ENCODE measurements around the gene ZMAT3. TPM values are rescaled to one million over a fixed set of nuclear protein-coding genes. Genes with fewer than 3 reads are reported as not detected.

ZMAT3 gene
- total and polyA plus RNA-seq, 4 donors, result 2.4 to 12.1 (median 5.4) TPM

DNA sequence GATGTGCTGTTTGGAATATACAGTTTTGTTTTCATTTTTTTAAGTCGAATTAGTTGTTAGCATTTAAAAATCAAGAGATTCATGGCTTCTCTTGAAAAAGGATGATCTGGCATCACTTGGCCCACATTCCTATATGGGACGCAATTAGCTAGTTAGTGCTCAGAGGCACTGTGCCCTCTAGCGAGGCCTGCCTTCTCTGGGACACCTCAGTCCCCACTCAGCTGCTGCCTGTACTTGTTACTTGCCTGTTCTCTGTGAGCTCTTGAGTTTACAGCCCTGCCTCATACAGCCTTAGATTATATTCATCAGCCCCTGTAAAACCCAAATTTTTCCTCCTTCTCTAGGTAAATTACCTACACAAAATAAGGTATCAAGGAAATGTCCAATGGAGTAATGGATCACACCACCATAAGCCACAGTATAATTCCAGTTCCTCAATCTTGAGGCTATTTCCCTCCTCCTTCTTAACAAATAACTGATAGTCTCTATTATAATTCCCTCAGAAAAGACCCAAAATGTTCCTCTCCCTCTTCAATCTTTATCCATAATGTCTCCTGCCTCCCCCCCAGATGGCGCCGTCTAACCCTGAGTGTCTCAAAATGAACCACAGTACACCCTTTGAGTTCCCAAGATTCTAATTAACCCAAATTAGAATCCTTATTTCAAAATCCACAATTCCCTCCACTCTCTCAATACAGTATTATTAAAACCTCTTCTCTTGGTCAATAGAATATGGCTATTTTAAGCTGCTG lies 2.7 kb downstream of the ZMAT3 start:
- ATAC-seq (ENCODE audit: insufficient read depth, low FRiP score) (no peak), DNase-seq (no peak)
- Histone ChIP-seq H3K9ac (ENCODE audit: insufficient read depth in 1 of 2, low read length in 2 of 2) (no peak overlapping the region), H3K4me1 (ENCODE audit: control insufficient read depth in 5 of 5, insufficient read depth in 5 of 5, low read length in 5 of 5) (peaks cover 0 to 12% (median 0%) of the 10 kb centered on the region in 5 donors), H3K27ac (ENCODE audit: low read depth in 1 of 2, low read length in 1 of 2) (no peak overlapping the region), H3K27me3 (ENCODE audit: control insufficient read depth in 3 of 3, insufficient read depth in 3 of 3, low read length in 2 of 3) (no peaks in the 10 kb centered on the region), H3K4me3 (no peak overlapping the region), H3K36me3 (ENCODE audit: control insufficient read depth in 4 of 4, insufficient read depth in 4 of 4, low read length in 4 of 4) (peaks cover 0 to 6% (median 1%) of the 10 kb centered on the region in 4 donors), H3K9me3 (ENCODE audit: control insufficient read depth in 4 of 4, insufficient read depth in 3 of 4, low read length in 3 of 4) (no peaks in the 10 kb centered on the region)
- TF ChIP-seq, protein P1, sequence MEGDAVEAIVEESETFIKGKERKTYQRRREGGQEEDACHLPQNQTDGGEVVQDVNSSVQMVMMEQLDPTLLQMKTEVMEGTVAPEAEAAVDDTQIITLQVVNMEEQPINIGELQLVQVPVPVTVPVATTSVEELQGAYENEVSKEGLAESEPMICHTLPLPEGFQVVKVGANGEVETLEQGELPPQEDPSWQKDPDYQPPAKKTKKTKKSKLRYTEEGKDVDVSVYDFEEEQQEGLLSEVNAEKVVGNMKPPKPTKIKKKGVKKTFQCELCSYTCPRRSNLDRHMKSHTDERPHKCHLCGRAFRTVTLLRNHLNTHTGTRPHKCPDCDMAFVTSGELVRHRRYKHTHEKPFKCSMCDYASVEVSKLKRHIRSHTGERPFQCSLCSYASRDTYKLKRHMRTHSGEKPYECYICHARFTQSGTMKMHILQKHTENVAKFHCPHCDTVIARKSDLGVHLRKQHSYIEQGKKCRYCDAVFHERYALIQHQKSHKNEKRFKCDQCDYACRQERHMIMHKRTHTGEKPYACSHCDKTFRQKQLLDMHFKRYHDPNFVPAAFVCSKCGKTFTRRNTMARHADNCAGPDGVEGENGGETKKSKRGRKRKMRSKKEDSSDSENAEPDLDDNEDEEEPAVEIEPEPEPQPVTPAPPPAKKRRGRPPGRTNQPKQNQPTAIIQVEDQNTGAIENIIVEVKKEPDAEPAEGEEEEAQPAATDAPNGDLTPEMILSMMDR (IDR thresholded peaks at IDR 0.05; ENCODE audit: control extremely low read depth, extremely low read depth), result no peak
- 87 to 94% methylated on average over 5 of the region's 5 CpGs for WGBS, 2 donors

DNA sequence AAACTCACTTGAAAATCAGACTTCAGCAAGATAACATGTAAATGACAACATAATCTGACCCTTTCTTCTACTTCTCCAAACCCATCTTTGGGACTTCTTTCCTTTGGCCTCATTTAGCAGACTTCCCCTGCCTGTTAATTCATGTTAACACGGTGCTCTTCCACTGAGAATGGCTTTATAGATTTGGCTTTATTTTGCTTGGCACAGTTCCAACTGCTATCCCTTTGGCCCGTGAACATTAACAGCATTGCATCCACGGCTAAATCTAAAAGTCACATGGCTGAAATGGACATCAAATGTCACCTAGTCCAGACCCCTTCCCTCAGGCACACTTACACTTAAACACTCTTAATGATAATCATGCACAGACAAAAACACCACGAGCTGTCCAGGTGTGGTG lies 3.8 kb downstream of the ZMAT3 start:
- Histone ChIP-seq H3K9me3 (ENCODE audit: control insufficient read depth in 4 of 4, insufficient read depth in 3 of 4, low read length in 3 of 4) (no peaks in the 10 kb centered on the region), H3K4me3 (no peak overlapping the region), H3K27me3 (ENCODE audit: control insufficient read depth in 3 of 3, insufficient read depth in 3 of 3, low read length in 2 of 3) (no peaks in the 10 kb centered on the region), H3K4me1 (ENCODE audit: control insufficient read depth in 5 of 5, insufficient read depth in 5 of 5, low read length in 5 of 5) (peaks cover 0 to 12% (median 0%) of the 10 kb centered on the region in 5 donors), H3K27ac (ENCODE audit: low read depth in 1 of 2, low read length in 1 of 2) (no peak overlapping the region), H3K9ac (ENCODE audit: insufficient read depth in 1 of 2, low read length in 2 of 2) (no peak overlapping the region), H3K36me3 (ENCODE audit: control insufficient read depth in 4 of 4, insufficient read depth in 4 of 4, low read length in 4 of 4) (peaks cover 0 to 6% (median 1%) of the 10 kb centered on the region in 4 donors)
- no peak for DNase-seq
- TF ChIP-seq, protein P1 (IDR thresholded peaks at IDR 0.05; ENCODE audit: control extremely low read depth, extremely low read depth), result no peak
- ATAC-seq (ENCODE audit: insufficient read depth, low FRiP score), result no peak
- 69% methylated on average over 4 of the region's 4 CpGs for WGBS, 2 donors

DNA sequence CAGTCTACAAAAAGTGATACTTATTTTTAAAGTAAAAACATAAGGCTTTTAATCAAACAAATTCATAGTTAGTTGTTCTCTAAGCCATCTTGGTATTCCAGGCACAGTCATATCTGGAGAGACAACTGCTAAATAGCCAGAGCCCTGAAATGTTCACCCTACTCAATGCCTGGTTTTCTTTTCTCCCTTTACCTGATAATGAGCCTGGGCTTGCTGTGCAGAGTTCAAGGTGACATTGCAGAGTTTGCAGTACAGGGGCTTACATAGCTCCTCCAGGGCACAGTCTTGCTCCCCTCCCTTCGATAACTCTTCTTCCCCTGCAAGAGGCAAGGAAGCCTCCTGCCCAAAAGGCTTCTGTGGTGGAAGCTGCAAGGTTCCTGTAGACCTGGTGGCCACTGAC lies 4.3 kb downstream of the ZMAT3 start:
- peaks cover 0 to 12% (median 0%) of the 10 kb centered on the region in 5 donors for H3K4me1 ChIP-seq (ENCODE audit: control insufficient read depth in 5 of 5, insufficient read depth in 5 of 5, low read length in 5 of 5)
- H3K27me3 ChIP-seq (ENCODE audit: control insufficient read depth in 3 of 3, insufficient read depth in 3 of 3, low read length in 2 of 3), result no peaks in the 10 kb centered on the region
- TF ChIP-seq, protein P1 (IDR thresholded peaks at IDR 0.05; ENCODE audit: control extremely low read depth, extremely low read depth), result no peak
- DNase-seq (no peak), ATAC-seq (ENCODE audit: insufficient read depth, low FRiP score) (no peak)
- WGBS, 2 donors, result 88 to 98% methylated on average over 1 of the region's 1 CpG
- H3K36me3 ChIP-seq (ENCODE audit: control insufficient read depth in 4 of 4, insufficient read depth in 4 of 4, low read length in 4 of 4), result peaks cover 0 to 6% (median 1%) of the 10 kb centered on the region in 4 donors
- H3K9me3 ChIP-seq (ENCODE audit: control insufficient read depth in 4 of 4, insufficient read depth in 3 of 4, low read length in 3 of 4), result no peaks in the 10 kb centered on the region
- H3K4me3 ChIP-seq, result no peak overlapping the region
- no peak overlapping the region for H3K9ac ChIP-seq (ENCODE audit: insufficient read depth in 1 of 2, low read length in 2 of 2)
- no peak overlapping the region for H3K27ac ChIP-seq (ENCODE audit: low read depth in 1 of 2, low read length in 1 of 2)

Measured in lung (tissue), 12 donors.